Measurements from ENCODE around the gene CHRNA9.

- TF ChIP-seq CHD1 (IDR thresholded peaks at IDR 0.05; ENCODE audit: low read depth, low read length) (no peak), SMC3 (IDR thresholded peaks at IDR 0.05; ENCODE audit: low read depth, low read length) (no peak), CTCF (conservative IDR thresholded peaks at IDR 0.05; ENCODE audit: low read depth, low read length) (no peak), POLR2A (IDR thresholded peaks at IDR 0.05; ENCODE audit: low read depth, low read length) (no peak), CEBPB (IDR thresholded peaks at IDR 0.05; ENCODE audit: low read depth, low read length) (no peak), MAFK (IDR thresholded peaks at IDR 0.05; ENCODE audit: low read depth, low read length) (no peak), MAZ (IDR thresholded peaks at IDR 0.05; ENCODE audit: borderline replicate concordance, low read depth, low read length) (no peak), RAD21 (IDR thresholded peaks at IDR 0.05; ENCODE audit: low read length) (no peak), RFX5 (IDR thresholded peaks at IDR 0.05; ENCODE audit: low read depth, low read length) (no peak), USF2 (IDR thresholded peaks at IDR 0.05; ENCODE audit: low read depth, low read length) (no peak)
Measured at GRCh38 chr4:40323866-40324265, 11.3 kb upstream of the CHRNA9 start.

All from IMR-90 (cell line).